AG08395 (cell line): ENCODE data around the gene ESAM.
A peak's percentile ranks its signal among the peaks of the same experiment; 100 is the strongest.
"Not testable (repeated sequence)": the region's sequence is repeated elsewhere in the genome, so short reads cannot be mapped to it uniquely, and the experiment has no call there.

Source experiments
- DNase-seq: peaks from one replicate; pipeline ENCODE4 v3.0.0; 2012; ENCODE audit warnings: mixed read lengths, low spot score

The ESAM gene

DNA sequence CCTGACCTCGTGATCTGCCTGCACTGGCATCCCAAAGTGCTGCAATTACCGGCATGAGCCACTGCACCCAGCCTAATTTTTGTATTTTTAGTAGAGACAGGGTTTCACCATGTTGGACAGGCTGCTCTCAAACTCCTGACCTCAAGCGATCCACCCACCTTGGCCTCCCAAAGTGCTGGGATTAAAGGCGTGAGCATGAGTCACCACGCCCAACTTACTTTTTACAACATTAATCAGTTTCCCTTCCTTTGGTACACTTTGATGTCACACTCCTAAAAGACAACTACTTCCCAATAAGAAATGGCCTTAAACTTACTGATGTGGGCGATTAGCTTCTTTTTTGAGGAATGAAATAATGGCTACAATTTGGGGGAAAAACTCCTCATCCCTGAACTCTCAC is 8.9 kb upstream of the ESAM start:
- not testable (repeated sequence) for DNase-seq

DNA sequence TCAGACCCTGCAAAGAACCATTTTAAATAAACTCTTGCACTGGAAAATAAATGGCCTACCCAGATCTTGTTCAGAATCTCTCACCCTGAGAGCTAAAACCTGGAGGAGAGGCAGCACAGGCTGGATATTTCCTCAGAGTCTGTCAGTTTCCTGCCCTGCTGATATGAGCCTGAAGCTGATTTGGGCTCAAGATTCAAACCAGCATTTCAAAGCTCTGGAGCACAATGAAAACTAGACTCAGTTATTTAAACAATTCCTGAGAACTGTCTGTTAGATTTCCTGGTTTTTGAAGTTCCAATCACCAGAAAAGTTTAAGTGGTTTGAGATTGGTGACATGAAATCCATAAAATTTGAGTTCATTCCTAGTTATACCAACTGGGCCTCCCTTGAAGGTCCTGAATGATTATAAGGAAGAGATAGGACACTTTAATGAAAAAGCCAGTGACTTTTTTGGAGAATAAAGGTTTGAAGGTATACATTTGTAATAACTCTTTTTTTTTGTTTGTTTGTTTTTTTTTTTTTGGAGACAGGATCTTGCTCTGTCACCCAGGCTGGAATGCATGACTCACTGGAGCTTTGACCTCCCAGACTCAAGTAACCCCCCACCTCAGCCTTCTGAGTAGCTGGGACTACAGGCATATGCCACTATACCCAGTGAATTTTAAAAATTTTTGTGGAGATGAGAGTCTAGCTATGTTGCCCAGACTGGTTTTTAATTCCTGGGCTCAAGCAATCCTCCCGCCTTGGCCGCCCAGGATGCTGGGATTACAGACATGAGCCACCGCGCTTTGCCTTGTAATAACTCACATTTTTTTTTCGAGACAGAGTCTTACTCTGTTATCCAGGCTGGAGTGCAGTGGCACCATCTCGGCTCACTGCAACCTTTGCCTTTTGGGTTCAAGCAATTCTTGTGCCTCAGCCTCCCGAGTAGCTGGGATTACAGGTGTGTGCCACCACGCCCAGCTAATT is 8.0 kb upstream of the ESAM start:
- DNase-seq: no peak

DNA sequence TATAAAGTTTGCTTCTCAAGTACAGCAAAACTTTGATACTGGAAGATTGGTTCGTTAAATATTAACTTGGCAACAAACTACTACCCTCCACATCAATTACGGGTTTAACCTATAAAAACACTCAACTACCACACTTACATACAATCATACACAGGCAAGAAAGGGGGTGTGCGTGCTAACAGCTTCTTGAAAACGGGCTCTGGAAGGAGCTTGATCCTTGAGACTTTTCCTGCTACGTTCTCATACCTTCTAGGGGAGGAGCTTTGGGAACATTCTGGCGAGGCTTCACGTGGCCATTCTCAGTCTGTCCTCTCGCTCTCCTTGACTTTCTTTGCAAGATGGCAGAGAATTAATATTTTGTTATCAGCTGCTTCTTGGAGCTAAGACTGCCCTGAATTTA is 6.8 kb upstream of the ESAM start:
- DNase-seq: no peak

DNA sequence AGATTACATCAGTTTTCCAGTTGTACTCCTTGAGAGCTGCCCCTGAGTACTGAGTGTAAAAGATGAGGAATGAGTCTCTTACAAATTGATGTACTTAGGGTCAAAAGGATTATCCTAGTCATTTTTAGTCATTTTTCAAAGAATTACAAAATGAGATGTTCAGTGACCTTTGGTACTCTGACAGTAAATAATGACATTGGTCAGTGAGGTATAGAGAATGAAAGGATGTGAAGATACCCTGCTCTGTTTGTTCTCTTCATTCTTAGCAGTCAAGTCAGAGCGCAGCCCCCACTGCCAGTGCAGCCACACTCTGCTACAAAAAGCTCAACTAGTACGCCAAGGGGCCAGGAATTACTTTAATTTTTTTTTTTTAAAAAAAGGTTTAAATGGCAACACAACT is 4.1 kb upstream of the ESAM start:
- DNase-seq: no peak

DNA sequence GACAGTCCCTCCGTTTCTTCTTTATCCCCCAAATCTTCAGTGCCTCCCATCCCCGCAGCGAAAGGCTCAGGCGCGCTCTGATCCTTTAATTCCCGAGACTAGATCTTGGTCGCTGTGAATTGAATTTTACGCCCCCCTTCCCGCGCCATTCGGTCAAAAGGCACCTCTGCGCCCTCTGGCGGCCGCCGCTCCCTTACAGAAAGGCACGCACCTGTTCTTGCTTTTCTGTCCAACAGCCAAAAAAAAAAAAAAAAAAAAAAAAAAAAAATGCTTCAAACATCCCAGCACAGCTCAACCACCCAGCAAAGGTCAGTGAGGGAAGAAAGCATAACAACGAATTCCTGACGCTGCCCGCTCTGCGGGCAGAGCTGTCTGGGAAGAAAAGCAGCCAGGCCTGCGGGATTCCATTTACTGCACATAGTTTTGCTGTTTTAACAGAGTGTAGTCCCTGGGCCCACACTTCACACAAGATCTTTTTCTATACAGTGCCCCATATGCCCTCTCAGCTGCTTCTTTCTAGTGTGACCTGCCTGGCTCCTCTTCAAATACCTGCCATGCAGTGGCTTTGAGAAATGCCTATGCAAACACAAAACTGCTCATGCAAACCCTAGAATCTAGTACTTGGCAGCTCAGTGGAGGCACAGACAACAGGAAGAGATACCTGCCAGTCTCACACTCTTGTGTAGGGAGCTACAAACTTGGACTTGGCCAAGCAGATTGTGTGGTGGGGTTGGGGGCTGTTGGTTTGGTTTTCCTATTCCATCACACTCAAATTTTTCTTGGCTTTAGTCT is 1.3 kb upstream of the ESAM start:
- DNase-seq: peak; percentile 61

DNA sequence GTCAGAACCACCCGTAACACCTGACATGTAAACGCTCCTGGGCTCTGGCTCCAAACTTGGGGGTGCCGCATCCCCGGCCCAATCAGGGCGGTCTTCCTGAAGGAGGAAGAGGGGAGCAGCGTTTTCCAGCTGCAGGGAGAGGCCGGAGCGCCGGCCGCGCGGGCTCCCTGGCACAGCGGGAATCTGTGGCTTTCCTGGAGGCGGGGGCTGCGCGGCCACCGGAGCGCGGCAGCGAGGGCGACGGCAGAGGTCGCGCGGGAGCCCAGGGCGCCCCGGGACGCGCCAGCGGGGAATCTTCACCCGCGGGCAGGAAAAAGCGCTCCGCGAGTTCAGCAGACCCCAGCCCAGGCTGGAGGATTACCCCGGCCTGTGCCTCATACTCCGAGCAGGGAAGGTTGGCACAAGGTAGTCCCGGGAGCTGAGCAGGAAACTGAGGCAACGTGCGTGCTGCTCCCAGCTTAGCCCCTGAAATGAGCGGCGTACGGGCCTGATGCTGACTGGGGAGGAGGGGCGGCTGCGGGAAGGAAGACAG is 600 bp upstream of the ESAM start:
- DNase-seq: no peak

DNA sequence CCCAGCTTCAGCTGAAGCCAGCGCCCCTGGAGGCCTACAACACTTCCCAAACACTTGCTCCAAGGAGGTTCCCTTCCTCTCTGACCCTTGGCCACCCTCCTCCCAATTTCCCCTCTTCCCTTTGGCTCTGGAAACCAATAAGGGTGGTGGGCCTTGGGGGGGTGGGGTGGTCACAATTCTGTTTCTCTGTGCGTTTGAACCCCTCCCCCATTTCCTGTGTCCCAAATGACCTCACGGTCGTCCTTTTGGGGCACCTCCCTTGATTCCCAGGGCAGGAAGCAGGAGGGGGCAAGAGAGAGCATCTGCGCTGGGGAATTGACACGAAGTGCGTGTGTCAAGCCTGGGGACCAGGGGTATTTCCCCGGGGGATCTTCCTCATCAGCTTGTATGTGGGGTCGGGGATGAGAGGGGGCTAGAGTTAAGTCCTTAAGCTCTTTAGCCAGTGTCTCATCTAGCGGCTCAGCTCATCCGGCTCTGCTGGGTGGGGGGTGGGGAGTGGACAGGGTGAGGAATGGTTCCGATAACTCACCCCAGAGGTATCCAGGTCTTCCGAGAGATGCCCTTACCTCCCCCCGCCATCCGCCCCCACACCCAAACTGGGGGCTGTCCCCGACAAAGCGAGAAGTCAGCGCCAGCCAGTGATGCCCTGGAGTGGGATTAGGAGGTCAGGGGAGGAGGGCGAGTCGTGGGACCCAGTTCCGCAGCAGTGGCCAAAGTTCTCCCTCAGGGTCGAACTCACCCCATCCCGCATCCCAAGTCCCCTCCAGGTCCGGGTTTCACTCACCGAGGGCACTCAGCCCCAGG is 587 bp downstream of the ESAM start:
- no peak for DNase-seq

DNA sequence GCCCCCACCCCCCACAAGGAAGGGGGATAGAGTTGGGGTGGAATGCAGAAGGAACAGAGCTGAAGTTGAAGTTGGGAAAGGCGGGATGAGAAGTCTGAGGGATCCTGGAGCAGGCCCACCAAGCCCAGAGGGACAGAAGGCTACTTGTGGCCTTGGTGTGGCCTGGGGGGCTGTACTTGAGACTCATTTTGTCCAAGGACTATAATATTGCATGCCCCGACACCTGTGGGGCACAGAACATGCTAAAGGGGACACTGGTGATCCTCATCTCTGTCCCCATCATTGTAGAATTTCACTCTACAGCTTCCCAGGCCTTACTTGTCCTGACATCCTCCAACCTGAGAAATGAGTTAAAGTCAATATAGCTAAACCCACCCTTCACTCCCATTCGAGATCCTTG is 1.3 kb downstream of the ESAM start:
- no peak for DNase-seq

DNA sequence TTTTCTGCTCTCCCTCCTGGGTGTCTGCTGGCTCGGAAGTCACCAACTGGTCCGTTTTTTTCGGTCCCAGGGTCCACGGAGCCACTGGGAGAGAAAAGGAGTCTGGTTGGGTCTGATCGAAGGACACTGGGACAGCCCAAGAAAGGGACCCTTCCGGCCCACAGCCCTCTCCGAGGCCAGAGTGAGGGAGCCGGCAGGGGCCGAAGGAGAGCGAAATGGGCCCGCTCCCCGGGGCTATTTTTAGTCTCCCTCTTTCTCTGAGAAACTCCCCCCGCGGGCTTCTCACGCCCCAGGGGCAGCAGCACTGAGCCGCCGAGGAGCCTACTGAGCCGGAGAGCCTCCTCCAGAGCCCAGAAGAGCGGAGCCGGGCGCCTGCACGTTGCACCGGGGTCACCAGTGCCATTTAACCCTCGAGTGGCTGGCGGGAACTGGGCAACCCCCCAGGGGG is 1.9 kb downstream of the ESAM start:
- DNase-seq: no peak

DNA sequence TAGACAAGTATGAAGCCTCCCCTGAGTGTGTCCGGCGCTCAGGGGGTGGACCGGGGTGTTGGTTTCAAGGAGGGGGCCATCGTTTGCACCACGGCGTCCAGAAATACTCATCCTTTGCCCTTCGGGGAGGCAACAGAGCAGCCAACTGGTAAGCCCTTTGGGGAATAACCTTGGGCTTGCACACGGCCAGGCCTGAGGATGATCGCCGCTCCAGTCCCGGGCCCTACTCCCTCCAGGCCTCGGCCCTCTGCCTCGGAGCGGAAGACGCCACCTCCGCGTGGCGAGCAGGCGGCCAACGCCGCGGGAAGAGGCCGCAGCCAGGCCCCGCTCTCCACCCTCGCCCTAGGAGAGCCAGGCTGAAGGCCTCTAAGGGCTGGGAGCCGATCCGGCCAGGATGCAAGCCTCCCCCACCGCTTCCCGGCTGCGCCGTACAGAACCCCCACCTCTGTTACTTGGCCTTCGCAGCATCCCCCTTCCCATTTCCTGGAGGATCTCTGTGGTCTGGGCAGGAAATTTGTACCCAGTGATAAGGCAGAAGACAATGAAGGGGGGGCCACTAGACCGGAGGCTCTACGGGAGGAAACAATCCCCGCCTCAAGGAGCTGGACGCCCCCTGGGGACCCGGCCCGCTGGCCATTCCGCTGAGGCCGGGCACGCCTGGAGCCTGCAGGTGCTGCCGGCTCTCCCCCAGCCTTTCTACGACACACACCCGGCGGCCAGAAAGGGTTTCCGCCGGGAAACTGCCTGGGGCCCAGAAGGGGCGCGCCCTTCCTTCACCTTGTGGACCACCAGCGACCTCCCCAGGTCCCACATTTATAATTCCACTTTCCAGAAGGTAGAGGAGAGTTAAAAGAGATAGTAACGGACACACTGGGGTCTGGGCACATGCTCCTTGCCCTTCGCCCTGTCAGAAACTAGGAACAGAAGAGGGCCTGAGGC is 2.6 kb downstream of the ESAM start:
- no peak for DNase-seq

DNA sequence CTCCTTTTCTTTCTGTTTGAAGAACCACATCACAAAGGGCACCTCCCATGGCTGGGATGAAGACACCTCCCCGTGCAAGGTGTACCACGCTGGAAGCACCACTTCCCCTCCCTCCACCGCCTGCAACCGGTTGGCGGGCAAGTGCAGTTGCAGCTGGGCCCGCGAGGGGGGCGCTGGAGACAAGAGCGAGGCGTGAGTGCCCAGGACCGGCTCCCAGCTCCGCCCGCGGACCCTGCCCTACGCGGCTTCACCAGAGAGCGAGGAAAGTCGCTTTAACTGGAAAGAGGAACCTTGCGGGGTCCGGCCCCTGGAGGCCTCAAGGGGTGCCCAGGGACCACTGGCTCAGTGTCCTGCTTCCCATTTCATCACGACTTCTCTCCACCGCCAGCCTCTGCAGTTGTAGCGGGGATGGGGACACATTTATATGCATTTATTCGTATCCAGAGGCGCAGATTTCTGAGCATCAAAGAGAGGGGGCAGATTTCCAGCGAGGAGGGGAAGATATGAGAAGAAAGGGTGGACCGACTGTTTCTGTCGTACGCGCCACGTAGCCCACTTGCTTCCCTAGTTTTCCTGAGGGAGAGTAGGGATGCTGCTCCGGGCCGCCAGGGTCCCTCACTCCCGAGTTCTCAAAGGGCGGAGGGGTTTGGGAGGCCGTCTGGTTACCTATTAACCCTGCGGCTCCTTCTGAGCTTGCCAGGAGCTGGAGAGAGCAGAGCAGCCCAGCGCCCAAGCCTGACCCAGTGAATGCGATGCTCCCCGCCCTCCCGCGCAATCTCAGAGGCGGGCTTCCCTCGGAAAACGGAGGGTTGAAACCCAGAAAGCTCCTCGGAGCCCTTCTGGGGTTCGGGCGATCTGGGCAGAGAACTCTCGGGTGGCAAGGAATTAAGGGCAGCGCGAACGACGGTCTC is 3.5 kb downstream of the ESAM start:
- DNase-seq: peak; percentile 68

DNA sequence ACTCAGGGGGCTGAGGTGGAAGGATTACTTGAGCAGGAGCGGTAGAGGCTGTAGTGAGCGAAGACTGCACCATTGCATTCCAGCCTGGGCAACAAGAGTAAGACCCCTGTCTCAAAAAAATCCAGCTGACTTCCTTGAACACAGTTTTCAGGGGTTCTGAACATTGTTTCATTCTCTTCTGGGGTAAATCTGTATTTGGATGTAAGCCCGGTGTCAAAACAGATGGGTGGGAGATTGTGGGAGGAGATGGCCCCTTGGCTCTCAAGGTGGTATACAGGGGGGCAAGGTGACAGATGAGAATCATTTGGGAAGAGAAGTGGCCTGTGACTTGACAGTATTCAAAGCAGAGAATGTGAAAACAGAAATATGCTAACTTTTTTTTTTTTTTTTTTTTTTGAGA is 4.8 kb downstream of the ESAM start:
- no peak for DNase-seq

DNA sequence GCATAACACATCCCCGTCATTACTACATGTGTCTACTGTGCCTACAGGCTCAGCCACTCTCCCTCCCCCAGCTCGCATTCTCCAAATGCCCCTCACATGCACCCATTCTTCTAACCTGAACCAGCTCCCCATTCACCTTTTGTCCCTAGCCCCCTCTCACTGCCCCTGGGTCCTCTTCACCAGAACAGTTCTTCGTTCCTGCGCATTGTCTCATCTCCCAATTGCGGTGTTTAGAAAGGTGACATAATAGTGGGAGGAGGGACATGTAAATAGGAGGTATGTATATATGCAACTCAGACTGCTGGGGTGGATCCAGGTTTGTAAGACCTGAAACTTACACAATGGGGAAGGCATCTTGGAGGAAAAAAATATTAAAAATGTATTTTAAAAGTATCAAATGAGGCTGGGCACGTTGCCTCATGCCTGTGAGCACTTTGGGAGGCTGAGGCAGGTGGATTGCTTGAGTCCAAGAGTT is 5.3 kb downstream of the ESAM start:
- no peak for DNase-seq

DNA sequence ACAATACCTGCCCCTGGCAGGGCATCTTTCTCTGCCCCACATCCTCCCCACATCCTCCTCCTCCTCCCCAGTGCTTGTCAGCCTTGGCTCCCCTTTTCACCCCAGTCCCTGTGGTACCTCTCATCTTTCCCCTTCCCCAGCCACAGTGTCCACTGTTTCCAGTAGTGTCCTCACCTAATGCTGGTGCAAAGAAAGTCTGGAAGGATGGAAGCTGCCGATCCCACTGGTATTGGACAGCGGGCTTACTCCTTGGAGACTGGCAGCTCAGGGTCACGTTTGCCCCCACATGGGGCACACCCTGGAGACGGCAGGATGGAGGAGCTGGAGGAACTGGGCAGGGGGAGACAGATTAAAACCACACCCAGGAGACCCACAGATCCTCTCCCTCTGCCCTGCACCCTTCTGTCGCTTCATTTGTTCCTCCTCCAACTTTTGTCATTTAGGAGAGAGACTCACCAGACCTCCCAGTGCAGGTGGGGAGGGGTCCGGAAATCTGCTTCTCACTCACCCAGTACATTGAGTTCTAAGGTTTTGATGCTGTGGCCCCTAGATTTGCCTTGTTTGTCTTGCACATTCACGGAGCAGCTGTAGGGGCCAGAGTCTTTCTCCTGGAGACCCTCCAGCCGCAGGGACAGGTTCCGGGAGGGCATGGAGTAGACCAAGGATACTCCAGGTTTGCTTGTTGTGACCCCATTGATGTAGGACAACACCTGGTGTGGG is 5.9 kb downstream of the ESAM start:
- DNase-seq: no peak

DNA sequence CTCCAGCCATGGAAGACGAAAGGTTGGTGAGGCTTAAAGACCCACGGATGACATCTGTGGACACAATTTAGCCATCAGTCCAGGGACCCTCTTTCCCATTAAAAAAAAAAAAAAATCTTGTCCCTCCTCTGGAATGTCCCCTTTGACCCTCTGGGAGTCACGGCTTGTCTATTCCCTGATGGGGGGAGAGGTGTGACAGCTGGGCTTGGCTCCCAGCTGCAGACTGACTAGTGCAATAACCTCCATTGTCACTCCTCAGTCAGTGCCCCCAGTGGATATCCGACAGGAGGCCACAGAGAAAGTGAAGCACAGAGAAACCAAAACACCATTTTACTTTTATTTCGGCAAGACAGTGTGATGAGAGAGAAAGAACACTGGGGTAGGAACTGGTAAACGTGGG is 7.4 kb downstream of the ESAM start:
- no peak for DNase-seq

DNA sequence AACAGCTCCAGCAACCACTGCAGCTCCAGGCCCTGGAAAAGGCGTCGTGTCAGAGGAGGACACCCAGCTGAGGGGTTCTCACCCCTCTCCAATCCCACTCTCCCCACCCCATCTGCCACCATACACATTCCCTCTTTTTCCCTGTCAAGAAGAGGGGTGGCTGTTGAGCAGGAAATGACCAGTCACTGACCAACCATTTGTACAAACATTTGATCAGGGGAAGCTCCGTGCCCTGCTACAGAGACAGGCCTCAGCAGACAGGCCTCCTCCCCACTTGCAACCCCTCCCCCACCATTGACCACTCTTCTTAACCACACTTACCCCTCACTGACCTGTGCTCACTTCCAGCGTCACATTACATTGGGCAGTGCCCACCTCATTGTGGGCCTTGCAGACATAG is 7.8 kb downstream of the ESAM start:
- DNase-seq: no peak

DNA sequence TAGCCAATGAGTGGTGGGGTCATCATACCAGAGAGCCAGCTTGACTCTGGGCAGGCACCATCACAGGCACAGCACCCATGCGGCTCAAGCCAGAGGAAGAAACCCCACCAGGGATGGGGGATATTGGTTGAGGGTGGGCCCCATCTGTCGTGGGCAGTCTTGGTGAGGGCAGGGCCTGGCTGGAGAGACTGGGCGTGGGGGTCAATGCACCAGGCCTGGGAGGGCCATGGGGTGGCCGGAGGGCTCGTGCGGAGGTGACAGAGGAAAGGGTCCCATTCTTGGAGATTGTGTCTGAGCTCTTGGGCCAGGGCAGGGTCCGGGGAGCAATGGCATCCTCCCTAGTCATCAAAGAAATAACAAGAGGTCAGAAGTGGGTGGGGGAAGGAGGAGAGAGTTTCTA is 8.5 kb downstream of the ESAM start:
- no peak for DNase-seq

DNA sequence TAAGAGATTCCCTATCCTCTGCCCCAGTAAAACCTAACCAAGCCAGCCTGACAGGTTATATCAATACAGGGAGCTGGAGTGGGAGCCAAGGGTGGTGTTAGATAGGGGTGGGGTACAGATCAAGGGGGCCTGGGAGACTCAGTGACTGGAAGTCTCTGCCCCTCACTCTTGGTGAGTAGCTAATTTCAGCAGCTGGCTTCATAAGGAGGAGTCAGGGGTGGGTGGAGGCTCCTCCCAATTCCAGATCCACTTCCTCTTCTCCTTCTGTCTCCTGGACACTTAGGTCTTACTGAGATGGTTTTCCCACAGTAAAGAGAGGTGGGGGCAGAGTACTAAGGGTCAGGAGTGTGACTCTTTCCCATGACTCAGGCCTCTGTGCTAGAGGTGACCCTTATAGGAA is 8.9 kb downstream of the ESAM start:
- no peak for DNase-seq

DNA sequence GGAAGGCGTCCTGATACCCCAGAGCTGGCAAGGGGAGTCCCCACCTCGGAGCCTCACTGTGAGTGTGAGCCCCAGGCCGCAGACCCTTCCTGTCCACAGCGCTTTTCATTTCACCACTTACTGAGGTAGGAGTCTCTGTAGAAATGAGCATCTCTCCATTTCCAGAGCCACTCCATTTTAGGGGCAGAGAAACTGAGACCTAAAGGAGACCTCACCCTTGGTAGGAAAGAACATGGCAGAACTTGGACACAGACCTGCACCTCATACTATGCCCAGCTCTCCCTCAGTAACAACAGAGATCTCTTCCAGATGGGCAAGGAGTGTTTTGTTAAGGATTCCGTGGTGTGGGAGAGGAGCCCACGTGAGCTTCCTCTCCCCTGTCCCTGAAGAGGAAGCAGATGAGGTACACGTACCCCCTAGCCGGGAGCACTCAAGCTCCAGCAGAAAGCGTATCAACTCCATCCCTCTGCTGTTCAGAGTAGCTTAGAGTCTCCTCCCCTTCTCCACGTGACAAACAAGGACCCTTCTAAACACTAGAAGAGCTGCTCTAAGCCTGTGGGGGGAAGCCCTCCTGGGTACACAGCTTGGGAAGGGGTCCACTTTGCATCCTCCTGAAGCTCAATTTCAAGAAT is 9.5 kb downstream of the ESAM start:
- DNase-seq: no peak
